GM19239 (cell line): Measurements from ENCODE around the gene SIL1.
"Not testable (repeated sequence)": the region's sequence is repeated elsewhere in the genome, so short reads cannot be mapped to it uniquely, and the experiment has no call there.

Source experiments
- DNase-seq: peaks from one replicate; pipeline ENCODE4 v3.0.0; 2011; ENCODE audit warnings: low spot score; ENCODE audit not compliant: insufficient read length
- FAIRE-seq: peaks from 2 replicates; lab custom pipeline; 2011; peaks lifted over from hg19 to GRCh38; lab: Jason Lieb, UNC

The SIL1 gene

DNA sequence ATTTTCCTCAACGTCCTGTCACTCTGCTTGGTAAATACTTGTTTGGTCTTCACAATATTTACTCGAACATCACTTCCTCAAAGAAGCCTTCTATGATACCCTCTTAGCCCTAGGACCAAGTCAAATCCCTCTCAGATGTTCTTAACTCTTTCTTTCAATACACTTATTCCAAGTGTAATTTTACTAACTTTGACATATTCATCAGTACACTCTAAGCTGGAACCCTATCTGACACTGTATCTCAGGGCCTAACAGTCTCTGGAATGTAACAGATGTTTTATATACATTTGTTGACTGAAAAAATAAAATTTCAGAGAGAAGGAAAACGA lies 19.6 kb downstream of the SIL1 start:
- DNase-seq: no peak

DNA sequence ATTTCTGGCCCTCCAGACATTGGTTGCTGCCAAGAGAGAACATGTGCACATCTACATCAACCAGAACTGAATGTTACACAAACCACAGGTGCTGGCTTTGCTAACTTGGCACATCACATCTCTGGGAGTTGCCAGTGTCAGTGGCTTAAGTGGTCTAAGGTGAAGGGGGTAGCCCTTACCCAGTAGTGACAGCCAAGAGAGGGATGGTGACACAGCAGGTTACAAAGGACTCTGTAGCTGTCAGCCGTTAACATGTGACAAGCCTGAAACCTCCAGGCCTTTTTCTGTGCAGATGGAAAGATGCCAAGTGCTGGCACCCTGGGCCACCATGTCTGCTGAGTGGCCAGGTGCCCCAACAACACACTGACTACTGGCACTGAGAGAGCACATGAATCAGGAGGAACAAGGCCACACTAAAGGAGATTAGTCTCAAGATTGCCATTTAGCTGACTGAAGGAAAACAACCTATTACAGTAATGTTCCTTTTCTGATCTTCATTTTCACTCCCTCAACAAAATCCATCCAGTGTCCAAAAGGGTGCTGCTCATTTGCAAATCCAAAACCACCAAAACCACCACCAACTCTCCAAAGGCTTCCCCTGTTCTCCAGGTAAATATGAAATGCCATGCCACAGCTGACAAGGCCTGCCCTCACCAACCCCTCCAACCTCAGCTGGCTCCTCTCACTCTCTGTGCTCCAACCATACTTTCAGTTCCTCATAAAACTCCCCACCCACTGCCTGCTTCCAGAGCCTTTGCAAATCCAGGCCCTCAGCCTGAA lies 20.2 kb downstream of the SIL1 start:
- peak; percentile 75 for FAIRE-seq

More for the DNA sequence above, 19.6 kb downstream of the SIL1 start:
- no peak for FAIRE-seq

DNA sequence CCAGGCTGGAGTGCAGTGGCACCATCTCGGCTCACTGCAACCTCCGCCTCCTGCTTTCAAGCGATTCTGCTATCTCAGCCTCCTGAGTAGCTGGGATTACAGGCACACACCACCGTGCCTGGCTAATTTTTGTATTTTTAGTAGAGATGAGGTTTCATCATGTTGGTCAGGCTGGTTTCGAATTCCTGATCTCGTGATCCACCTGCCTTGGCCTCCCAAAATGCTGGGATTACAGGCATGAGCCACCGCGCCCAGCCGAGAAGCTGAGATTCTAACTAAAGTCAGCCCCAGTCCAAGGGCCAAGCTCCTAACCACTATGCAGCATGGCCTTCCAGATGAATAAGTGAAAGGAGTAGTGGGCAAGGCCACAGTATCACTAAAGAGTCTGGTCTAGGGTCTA lies 20.9 kb downstream of the SIL1 start:
- not testable (repeated sequence) for DNase-seq, FAIRE-seq

More for the DNA sequence above, 20.2 kb downstream of the SIL1 start:
- no peak for DNase-seq

DNA sequence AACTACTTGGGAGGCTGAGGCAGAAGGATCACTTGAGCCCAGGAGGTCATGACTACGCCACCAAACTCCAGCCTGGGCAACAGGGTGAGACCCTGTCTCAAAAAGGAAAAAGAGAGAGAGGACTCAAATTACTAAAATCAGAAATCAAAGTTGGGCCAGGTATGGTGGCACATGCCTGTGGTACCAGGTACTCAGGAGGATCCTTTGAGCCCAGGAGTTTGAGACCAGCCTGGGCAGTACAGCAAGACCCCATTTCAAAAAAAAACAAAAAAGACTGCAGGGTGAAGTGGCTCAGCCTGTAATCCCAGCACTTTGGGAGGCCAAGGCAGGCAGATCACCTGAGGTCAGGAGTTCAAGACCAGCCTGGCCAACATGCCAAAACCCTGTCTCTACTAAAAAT lies 23.8 kb downstream of the SIL1 start:
- FAIRE-seq, DNase-seq: not testable (repeated sequence)

DNA sequence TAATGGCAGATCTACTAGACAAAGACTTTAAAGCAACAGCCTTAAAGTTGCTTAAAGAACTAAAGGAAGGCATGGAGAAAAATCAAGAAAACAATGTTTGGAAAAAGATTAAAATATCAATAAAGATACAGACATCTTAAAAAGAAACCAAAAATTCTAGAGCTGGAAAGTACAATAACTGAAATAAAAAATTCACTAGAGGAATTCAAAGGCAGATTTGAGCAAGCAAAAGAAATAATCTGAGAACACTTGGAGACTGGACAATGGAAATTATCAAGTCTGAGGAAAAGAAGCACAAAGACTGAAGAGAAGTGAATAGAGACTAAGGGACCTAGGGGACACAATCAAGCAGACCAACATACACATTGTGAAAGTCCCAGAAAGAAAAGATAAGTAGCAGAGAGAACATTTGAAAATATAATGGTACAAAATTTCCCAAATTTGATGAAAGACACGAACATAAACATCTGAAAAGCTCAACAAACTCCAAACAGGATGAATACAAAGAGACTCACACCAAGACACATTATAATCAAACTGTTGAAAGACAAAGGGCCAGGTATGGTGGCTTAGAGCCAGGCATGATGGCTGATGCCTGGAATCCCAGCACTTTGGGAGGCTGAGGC lies 26.3 kb downstream of the SIL1 start:
- DNase-seq: no peak
- FAIRE-seq: no peak

DNA sequence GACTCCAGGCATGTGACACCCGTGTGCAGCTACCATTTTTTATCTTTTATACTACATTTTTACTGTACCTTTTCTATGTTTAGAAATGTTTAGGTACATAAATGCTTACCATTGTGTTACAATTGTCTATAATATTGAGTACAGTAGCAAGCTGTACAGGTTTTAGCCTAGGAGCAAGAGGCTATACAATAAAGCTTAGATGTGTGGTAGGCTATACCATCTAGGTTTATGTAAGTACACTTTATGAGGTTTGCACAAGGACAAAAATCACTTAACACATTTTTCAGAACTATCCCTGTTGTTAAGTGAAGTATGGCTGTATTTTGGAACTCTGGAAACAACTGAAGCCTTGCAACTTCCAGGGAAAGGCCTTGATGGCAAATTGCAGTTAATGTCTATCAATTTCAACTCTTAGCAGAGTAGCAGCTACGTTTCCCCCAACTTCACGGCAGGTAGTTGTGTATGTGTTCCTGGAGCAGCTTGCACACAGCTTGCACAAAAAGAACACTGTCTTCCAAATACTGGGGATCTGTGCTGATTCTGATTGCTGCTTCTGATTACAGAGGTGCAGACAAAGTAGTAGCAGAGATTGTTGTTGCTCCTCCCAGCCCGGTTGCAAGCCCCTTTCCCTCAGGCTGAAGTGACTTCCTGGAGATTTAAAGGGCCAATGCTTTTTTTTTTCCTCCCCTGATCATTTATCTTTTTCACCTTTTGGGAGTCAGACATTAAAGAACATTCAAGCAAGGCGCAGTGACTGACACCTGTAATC lies 30.0 kb downstream of the SIL1 start:
- DNase-seq (no peak), FAIRE-seq (no peak)

DNA sequence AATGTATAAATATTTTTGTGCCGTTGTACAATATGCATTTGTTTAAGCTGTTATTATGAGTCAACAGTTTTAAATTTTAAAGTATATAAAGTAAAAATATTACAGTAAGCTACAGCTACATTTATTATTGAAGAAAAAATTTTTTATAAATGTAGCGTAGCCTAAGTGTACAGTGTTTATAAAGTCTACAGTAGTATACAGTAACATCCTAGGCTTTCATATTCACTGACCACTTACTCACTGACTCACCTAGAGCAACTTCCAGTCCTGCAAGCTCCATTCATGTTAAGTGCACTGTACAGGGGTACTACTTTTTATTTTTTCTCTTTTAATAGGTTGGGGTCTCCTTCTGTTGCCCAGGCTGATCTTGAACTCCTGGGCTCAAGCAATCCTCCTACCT lies 30.6 kb downstream of the SIL1 start:
- FAIRE-seq: no peak
- no peak for DNase-seq

DNA sequence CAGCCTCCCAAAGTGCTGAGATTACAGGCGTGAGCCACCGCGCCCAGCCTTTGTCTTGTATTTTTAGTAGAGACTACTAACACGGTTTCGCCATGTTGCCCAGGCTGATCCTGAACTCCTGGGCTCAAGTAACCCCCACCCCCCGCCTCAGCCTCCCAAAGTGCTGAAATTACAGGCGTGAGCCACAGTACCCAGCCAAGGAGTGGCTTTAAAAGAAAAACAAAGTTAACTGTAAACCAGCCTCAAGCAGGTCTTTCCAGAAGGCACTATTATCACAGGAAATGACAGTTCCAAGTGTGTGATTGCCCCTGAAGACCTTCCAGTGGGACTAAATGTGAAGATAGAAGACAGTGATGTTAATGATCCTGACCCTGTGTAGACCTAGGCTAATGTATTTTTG lies 31.1 kb downstream of the SIL1 start:
- no peak for FAIRE-seq
- DNase-seq: no peak

DNA sequence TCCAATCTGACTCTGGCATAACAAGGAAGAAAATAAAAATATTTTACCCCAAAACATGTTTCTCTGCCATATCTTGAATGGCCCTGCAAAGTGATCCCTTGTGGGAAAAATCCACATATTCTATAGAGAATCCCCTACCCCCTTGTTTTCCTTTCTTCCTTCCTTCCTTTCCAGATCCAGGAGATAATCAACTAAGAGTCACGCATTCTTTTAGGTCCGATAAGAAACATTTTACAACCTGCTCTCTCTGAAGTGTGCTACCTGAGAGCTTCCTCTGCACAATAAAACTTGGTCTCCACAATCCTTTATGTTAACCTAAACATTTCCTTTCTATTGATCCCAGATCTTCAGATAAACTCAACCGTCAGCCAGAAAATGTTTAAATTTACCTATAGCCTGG lies 33.3 kb downstream of the SIL1 start:
- not testable (repeated sequence) for FAIRE-seq, DNase-seq

DNA sequence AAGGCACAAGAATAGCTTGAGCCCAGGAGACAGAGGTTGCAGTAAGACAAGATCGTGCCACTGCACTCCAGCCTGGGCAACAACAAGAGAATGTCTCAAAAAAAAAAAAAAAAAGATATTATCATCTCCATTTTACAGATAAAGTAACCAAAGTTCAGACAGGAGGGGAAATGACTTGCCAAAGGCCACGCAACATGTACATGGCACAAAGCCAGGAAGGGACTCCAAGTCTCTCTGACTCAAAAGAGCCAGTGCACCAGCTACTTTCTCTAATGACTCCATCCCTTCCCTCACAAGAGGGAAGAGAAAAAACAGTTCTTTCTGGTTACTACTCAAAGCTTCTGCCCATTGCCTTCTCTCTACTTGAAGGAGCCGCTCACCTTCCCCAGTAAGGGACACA lies 34.1 kb downstream of the SIL1 start:
- FAIRE-seq: no peak
- DNase-seq: no peak

DNA sequence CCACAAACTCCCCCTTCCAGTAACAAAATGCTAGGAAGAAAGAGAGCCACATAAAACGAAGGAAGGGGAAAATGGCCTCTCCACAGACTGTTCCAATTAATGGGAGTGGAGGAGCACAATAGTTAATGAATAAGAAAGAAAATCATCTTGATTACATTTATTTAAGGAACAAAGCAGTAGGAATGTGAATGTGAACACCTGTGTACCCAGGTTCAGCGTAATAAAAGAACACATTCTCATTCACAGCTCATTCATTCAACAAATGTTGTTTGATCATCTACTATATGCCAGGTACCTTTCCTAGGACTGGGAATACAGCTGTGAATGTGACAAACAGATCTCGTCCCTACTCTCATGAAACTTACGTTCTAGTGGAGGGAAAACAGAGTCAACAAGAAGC lies 35.7 kb downstream of the SIL1 start:
- no peak for DNase-seq
- FAIRE-seq: no peak

DNA sequence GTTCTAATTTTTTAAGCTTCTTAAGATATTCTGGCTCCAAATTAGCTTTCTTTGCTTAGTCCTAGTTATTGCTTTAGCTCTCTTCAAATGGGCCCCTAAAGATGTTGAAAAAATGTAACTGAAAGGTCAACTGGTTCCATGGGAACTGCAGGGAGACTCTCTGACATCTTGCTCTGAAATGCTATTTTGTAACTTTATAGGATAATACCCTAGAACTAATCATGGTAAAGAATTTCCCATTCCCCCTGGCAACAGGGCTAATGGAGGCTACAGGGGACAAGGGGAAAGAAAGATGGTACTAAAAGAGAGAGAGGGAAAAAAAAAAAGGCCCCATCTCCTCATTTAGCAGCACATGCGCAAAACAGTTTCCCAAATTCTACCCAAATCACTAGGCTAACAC lies 39.4 kb downstream of the SIL1 start:
- DNase-seq: no peak
- no peak for FAIRE-seq

DNA sequence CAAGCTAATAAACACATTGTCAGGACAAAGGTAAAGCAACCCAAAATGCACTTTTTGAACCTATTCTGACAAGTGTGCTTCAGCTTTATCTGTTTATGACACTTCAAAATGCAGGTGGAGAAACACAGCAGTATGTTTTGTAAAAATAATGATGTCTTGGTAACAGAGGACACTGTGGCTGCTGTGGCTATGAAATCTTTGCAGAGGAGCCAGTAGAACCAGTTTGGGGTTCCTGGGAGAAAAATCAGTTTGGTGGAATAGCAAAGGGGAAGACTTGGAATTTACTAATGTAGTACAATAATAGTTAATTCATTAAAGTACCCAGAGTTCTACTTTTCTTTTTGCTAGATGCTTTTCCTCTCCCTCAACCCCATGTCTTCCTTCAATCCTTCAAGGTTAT lies 40.6 kb downstream of the SIL1 start:
- FAIRE-seq: no peak
- DNase-seq: no peak

DNA sequence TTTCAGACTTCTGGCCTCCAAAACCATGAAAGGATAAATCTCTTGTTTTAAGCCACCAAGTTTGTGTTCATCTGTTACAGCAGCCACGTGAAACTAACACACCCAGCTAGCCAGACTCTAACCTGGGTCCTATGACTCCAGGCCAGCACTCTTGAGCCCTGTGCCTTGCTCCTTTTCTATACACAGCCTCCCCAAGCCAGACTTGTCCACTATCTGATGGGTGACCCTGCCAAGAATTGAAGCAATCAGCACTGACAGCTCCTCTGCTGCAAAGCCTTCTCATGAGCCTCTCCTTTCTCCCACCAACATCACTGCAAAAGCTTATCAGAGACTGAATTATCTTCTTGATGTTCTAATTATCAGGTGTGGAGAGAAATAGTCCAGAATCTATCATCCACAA lies 41.4 kb downstream of the SIL1 start:
- FAIRE-seq (no peak), DNase-seq (no peak)

DNA sequence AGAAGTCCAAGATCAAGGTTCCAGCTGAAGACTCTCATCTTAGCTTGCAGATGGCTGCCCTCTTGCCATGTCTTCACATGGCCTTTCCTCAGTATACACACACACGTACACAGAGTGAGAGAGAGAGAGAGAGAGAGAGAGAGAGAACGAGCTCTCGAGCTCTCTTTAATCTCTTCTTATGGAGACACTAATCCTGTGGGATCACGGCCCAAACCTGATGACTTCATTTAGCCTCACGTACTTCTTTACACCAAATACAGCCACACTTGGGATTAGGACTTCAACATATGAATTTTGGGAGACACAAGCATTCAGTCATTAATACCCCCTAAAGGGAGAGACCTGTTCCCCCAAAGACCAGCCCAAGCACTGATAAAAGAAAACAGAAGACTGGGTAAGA lies 42.8 kb downstream of the SIL1 start:
- FAIRE-seq: no peak
- DNase-seq: no peak

DNA sequence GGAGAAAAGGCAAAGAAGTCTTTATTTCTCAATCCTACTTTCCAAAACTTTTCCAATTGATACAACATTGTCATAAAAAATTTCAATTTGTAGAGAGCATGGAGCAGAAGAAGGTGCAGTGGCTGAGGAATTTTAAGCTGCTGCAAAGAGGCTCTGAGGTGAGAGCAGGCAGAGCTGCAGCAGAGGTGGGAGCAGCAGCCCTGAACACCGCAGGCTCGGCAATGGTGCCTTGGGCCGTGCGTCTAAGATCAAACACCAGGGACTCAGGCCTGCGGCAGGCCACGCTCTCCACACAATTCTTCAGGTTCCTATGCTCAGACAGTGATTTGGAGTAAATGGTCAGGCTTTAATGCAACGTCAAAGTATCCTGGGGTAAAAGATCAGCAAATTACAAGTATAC lies 46.3 kb downstream of the SIL1 start:
- no peak for DNase-seq
- no peak for FAIRE-seq

DNA sequence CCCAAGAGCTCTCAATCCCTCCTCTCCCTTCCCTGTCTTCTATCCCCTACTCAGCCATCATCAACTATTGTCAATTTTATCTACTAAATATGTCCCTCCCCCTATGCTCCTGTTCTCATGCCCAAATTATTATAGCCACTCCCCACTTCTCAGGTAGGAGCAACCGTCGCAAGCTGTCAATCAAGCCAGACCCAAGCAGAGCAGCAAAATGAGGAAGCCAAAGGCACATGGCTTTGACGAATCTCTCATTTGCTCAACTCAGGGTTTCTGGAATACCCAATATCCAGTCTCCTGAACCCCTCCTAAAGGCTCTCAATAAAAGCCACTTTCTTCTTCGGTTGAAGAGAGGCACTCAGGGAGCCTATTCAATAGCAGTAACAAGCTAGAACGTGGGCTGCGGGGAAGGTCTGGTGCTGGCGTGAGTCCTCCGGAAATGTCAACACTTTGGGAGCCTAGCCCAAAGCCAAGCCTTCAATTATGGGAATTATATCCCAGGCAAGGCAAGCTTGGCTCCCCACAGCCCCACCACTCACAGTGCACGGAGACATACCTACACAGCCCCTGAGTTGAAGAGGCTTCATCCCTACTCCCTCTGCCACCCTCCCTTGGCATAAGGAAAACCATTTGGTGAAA lies 47.7 kb downstream of the SIL1 start:
- no peak for FAIRE-seq
- DNase-seq: no peak

DNA sequence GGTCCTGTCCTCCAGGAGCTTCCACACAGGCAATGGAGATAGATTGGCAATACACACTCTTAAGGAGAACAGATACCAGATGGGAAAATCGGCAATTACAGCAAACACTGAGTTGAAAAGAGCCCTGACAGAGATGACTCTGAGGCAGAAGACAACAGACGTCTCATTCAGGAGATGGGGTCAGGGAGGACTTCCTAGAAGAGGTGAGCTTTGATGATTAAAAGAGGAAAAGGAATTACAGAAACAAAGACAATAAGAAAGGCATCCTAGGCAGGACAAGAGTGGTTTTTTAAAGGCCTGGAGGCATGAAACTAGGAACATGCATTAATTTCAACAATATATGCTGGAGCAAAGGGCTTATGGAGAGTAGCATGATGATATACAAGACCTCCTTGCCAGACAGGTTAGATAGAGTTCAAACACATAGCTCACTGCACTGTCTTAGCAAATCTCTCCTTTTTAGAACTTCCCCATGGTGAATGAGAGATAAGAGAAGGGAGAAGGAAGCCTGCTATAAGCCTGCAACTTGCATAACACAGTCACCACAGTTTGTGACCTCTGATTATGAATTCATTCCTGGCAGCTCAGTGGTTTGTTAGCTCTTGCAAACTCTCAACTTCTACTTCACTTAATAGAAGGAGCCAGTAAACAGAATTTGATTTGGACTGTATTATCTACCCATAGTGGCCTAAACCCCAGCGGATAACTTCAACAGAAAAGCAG lies 48.5 kb downstream of the SIL1 start:
- no peak for DNase-seq
- no peak for FAIRE-seq

DNA sequence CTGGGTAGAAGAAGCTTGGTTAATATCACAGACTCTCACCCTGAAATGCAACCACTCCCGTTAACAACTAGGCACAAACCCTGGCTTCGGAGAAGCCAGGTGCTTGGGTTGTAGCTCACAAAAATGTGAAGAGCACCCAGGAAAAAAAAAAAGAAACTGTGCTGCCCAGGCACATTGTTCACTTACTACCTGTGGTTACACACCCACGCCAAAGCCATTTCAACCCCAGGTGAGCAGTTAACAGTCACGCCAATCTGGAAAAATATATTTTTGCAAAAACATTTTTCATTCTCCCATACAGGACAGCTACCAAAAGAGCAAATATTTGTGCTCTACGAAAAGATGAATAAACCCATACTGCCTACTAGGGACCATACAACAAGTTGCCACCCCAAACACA lies 49.2 kb downstream of the SIL1 start:
- FAIRE-seq (no peak), DNase-seq (no peak)

DNA sequence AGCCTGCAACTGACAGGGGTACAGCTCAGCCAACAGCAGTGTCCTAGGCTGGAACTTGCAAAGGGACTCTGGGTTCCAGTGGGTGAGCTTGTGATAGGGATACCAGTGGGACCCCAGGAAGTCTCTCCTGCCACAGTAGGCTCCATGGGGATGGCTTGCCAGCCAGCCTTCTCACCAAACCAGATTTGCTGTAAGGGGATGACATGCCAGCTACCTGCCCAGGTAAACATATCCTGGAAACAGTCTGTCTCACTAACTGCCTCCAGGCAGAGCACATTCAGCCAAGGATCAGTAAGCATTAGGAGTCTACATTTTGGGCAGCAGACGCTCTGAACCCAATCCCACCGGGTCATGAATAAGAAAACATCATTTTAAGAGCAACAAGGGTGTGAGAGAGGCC lies 49.9 kb downstream of the SIL1 start:
- no peak for FAIRE-seq
- no peak for DNase-seq
